Upper lobe of right lung (tissue), 1 donor: ENCODE results near the gene WDR1. TPM values are rescaled to one million over a fixed set of nuclear protein-coding genes. Genes with fewer than 3 reads are reported as not detected.

Source experiments
- ATAC-seq: fragments of 200-7000 bp; cut with Tn5 transposase; one replicate; pipeline ENCODE4 v1.9.1; 2020; ENCODE audit warnings: mild to moderate bottlenecking, moderate library complexity
- DNase-seq: peaks from one replicate; pipeline ENCODE4 v3.0.0-alpha.2; 2020
- H3K27ac ChIP-seq: fragments of 200-600 bp; one replicate; pipeline ENCODE4 v1.8.0; 2022
- H3K27me3 ChIP-seq: fragments of 200-600 bp; one replicate; pipeline ENCODE4 v1.8.0; 2022; ENCODE audit warnings: mild to moderate bottlenecking
- H3K36me3 ChIP-seq: fragments of 200-600 bp; one replicate; pipeline ENCODE4 v1.8.0; 2022
- H3K4me1 ChIP-seq: fragments of 200-600 bp; one replicate; pipeline ENCODE4 v1.8.0; 2022
- H3K4me3 ChIP-seq: fragments of 200-600 bp; one replicate; pipeline ENCODE4 v1.8.0; 2022; ENCODE audit warnings: mild to moderate bottlenecking
- H3K9me3 ChIP-seq: fragments of 200-600 bp; one replicate; pipeline ENCODE4 v1.8.0; 2022
- intact Hi-C: fragments of 100-400 bp; cut with DNase I; formaldehyde crosslinking; loops from one replicate; pipeline ENCODE4 v1.11.0; 2022
- total RNA-seq: library from RNA; stranded (reverse); fragmentation: NEBNext Ultra II Directional; extraction: Animal tissue kit (Norgen Biotek cat#: 25700); gene quantifications from one replicate; pipeline ENCODE4 v1.2.1, GENCODE V29; 2021
- TF ChIP-seq, protein P1 (sequence below): fragments of 200-600 bp; IDR thresholded peaks from one replicate; pipeline ENCODE4 v1.8.0; 2022; ENCODE audit warnings: antibody characterized with exemption
- donor health status: DM: no; HTN: yes; CAD: no; lungs with severe emphysema.

The WDR1 gene
- total RNA-seq, 1 donor from 2014 or later: 234 TPM

DNA sequence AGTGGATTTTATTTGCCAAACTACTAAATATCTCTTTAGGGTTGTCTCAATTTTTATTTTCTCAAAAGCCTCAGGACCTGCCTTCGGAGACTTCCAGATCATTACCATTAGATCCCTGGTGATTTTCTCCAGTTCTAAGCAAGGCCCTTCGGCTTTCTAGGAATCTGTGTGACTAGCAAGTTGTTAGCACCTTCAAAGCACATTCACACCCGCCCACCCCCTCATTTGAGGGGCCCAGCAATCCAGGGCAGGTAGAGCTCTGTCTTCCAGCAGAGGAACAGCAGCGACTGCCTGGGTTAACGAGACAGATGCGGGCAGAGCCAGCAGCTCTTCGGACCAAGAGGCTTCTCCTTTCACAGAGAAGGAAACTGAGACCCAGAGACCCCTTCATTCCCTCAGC lies 2.0 kb downstream of the WDR1 start:
- intact Hi-C loops: no loop called here
- ATAC-seq (no peak), DNase-seq (no peak)
- H3K36me3 ChIP-seq: peaks cover 61% of the 10 kb centered on the region
- H3K9me3 ChIP-seq: no peaks in the 10 kb centered on the region
- no peak overlapping the region for H3K27ac ChIP-seq
- TF ChIP-seq, protein P1, sequence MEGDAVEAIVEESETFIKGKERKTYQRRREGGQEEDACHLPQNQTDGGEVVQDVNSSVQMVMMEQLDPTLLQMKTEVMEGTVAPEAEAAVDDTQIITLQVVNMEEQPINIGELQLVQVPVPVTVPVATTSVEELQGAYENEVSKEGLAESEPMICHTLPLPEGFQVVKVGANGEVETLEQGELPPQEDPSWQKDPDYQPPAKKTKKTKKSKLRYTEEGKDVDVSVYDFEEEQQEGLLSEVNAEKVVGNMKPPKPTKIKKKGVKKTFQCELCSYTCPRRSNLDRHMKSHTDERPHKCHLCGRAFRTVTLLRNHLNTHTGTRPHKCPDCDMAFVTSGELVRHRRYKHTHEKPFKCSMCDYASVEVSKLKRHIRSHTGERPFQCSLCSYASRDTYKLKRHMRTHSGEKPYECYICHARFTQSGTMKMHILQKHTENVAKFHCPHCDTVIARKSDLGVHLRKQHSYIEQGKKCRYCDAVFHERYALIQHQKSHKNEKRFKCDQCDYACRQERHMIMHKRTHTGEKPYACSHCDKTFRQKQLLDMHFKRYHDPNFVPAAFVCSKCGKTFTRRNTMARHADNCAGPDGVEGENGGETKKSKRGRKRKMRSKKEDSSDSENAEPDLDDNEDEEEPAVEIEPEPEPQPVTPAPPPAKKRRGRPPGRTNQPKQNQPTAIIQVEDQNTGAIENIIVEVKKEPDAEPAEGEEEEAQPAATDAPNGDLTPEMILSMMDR: no peak
- H3K4me3 ChIP-seq: peak overlapping the region; percentile 85
- H3K4me1 ChIP-seq: peaks cover 64% of the 10 kb centered on the region
- no peaks in the 10 kb centered on the region for H3K27me3 ChIP-seq

DNA sequence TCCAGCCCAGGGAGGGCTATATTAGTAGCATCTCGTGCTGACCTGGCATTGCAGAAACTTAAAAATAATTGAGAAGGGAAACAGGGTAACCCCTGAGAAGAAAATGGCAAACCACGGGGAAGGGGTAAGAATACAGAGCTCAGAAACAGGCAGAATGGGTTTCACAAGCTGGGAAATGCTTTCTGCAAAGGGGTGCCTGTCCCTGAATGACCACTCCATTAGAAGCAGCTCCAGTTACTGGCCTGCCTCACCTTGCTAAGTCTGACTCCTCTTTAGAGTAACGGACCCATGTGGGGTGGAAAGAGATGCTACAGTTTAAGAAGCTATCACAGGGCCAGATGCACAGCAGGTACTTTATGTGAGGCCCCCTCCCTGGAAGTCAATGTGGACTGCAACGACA lies 2.5 kb downstream of the WDR1 start:
- H3K27ac ChIP-seq: no peak overlapping the region
- TF ChIP-seq, protein P1: no peak
- H3K27me3 ChIP-seq: no peaks in the 10 kb centered on the region

DNA sequence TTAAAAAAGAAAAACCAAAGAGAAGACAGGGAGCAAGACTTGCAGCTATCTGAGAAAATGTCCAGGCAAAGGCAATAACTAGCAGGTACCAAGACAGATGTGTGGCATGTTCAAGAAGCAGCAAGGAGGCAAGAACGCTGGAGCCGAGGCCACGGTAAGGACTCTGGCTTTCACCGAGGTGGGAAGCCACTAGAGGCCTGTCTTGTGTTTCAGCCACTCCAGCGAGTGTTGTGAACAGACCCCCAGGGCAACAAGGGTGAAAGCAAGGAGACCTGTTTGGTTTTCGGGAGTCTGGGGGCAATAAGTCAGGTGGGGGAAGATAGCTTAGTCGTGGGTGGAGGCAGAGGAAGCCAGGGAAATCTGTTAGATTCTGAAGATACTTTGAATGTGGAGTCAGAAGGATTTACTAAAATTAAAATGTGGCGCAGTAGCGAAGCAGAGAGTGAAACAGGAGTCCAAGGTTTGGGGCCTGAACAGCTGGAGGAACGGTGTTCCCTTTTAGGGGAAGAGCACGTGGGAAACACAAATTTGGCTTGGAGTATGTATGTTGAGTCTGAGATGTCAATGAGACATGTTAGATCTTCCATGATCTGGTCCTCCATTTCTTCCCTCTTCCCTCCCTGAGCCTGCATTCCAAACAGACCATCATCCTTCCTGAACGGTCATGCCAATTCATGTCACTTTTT lies 3.1 kb downstream of the WDR1 start:
- ATAC-seq: no peak
- Histone ChIP-seq H3K36me3 (peaks cover 71% of the 10 kb centered on the region), H3K4me3 (no peak overlapping the region), H3K4me1 (peaks cover 72% of the 10 kb centered on the region), H3K9me3 (no peaks in the 10 kb centered on the region), H3K27ac (no peak overlapping the region), H3K27me3 (no peaks in the 10 kb centered on the region)
- TF ChIP-seq, protein P1: no peak
- intact Hi-C loops: no loop called here
- no peak for DNase-seq

More for the DNA sequence above, 2.5 kb downstream of the WDR1 start:
- H3K9me3 ChIP-seq: no peaks in the 10 kb centered on the region
- DNase-seq (no peak), ATAC-seq (no peak)
- H3K4me1 ChIP-seq: peaks cover 67% of the 10 kb centered on the region
- H3K36me3 ChIP-seq: peaks cover 65% of the 10 kb centered on the region
- intact Hi-C loops: no loop called here
- peak overlapping the region; percentile 85 for H3K4me3 ChIP-seq

DNA sequence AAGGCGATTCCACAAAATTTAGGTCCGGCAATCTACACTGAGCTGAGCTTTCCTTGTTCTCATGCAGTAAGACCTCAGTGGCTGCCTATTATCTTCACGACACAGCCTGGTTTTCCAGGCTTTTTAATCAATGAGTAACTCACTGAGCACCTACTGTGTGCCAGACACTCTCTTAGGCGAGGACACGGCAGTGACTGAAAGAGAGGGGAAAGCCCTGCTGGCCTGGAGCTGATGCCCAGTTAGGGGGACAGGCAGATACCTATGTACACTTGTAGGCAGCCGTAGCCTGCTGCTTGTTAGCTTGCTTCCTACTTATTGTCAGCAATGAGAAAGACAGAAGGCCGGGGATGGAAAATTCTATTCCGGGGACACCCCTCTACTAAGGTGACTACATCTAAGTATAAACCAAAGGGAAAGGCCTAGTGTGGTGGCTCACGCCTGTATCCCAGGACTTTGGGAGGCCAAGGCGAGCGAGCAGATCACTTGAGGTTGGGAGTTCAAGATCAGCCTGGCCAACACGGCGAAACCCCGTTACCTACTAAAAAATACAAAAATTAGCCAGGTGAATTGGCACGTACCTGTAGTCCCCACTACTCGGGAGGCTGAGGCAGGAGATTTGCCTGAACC lies 3.8 kb downstream of the WDR1 start:
- H3K9me3 ChIP-seq: no peaks in the 10 kb centered on the region
- H3K27me3 ChIP-seq: no peaks in the 10 kb centered on the region
- ATAC-seq (no peak), DNase-seq (no peak)
- no peak overlapping the region for H3K4me3 ChIP-seq
- intact Hi-C loops: no loop called here
- H3K4me1 ChIP-seq: peaks cover 72% of the 10 kb centered on the region
- TF ChIP-seq, protein P1: no peak
- peaks cover 78% of the 10 kb centered on the region for H3K36me3 ChIP-seq
- no peak overlapping the region for H3K27ac ChIP-seq

DNA sequence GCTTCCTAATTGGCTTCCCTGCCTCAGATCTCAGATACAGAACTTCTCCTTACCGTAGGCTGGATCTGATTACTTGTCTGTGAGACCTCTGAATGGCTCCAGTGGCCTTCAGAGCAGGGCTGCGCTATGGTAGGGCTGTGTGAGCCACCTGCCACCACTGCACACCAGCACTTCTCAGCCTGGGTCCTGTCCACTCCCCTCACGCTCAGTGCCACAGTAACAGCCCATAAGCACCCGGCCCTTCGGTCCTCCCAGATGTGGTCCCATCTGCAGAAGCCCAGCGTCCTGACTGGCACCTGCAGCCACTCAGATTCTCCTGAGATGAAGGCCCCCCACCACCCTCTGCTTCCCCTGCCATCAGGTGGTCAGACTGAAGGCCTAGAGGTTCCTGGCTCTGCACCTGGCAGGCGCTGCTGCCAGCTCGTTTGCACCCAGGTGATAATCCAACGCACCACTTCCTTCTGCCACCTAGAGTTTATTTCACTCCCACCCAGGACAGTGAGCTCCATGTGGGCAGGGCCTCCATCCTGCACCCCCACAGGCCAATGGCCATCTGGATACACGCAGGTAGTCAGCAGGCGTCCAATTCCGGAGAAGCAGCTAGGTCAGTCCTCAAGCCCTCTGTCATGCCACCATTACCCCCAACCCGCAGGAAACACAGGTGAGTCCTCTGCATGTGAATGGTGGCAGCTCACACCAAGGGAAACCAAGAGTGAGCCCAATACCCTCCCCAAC lies 5.4 kb downstream of the WDR1 start:
- ATAC-seq (no peak), DNase-seq (no peak)
- peaks cover 83% of the 10 kb centered on the region for H3K36me3 ChIP-seq
- no peak overlapping the region for H3K27ac ChIP-seq
- intact Hi-C loops: no loop called here
- H3K27me3 ChIP-seq: no peaks in the 10 kb centered on the region
- TF ChIP-seq, protein P1: no peak
- H3K9me3 ChIP-seq: no peaks in the 10 kb centered on the region
- peaks cover 83% of the 10 kb centered on the region for H3K4me1 ChIP-seq
- no peak overlapping the region for H3K4me3 ChIP-seq
